ENCODE results near the gene UBE2O.

GRCh38 chr17:76353004-76353598 lies 99.9 kb downstream of the UBE2O start:
- no peak for TF ChIP-seq RAD21 (IDR thresholded peaks at IDR 0.05; ENCODE audit: low read length)
- no peak for TF ChIP-seq MEF2A (IDR thresholded peaks at IDR 0.05; ENCODE audit: borderline replicate concordance, low read depth)
- TF ChIP-seq FOXM1 (IDR thresholded peaks at IDR 0.05; ENCODE audit: low read depth), result no peak
- TF ChIP-seq, protein P1, sequence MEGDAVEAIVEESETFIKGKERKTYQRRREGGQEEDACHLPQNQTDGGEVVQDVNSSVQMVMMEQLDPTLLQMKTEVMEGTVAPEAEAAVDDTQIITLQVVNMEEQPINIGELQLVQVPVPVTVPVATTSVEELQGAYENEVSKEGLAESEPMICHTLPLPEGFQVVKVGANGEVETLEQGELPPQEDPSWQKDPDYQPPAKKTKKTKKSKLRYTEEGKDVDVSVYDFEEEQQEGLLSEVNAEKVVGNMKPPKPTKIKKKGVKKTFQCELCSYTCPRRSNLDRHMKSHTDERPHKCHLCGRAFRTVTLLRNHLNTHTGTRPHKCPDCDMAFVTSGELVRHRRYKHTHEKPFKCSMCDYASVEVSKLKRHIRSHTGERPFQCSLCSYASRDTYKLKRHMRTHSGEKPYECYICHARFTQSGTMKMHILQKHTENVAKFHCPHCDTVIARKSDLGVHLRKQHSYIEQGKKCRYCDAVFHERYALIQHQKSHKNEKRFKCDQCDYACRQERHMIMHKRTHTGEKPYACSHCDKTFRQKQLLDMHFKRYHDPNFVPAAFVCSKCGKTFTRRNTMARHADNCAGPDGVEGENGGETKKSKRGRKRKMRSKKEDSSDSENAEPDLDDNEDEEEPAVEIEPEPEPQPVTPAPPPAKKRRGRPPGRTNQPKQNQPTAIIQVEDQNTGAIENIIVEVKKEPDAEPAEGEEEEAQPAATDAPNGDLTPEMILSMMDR (IDR thresholded peaks at IDR 0.05), result no peak
- no peak for TF ChIP-seq ZBTB33 (IDR thresholded peaks at IDR 0.05; ENCODE audit: borderline replicate concordance, low read depth)
- no peak for TF ChIP-seq RFX5 (IDR thresholded peaks at IDR 0.05; ENCODE audit: low read length)
- no peak for TF ChIP-seq TEAD4 (IDR thresholded peaks at IDR 0.05; ENCODE audit: borderline replicate concordance, insufficient read depth)
- TF ChIP-seq EP300 (IDR thresholded peaks at IDR 0.05; ENCODE audit: borderline replicate concordance in 1 of 2, low read depth in 1 of 2, low read length in 1 of 2), result no peak
- no peak for TF ChIP-seq YY1 (IDR thresholded peaks at IDR 0.05; ENCODE audit: low read depth)
- no peak for TF ChIP-seq EZH2phosphoT487 (IDR thresholded peaks at IDR 0.05; ENCODE audit: borderline replicate concordance, low read depth)
- TF ChIP-seq, protein P2, sequence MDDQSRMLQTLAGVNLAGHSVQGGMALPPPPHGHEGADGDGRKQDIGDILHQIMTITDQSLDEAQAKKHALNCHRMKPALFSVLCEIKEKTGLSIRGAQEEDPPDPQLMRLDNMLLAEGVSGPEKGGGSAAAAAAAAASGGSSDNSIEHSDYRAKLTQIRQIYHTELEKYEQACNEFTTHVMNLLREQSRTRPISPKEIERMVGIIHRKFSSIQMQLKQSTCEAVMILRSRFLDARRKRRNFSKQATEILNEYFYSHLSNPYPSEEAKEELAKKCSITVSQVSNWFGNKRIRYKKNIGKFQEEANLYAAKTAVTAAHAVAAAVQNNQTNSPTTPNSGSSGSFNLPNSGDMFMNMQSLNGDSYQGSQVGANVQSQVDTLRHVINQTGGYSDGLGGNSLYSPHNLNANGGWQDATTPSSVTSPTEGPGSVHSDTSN (IDR thresholded peaks at IDR 0.05), result no peak
- TF ChIP-seq TAF1 (IDR thresholded peaks at IDR 0.05; ENCODE audit: borderline replicate concordance, low read depth, low read length), result no peak

Measured in SK-N-SH (cell line).